ENCODE measurements around the gene CXCR2.
"Not testable (repeated sequence)": the region's sequence is repeated elsewhere in the genome, so short reads cannot be mapped to it uniquely, and the experiment has no call there.

CXCR2 gene

DNA sequence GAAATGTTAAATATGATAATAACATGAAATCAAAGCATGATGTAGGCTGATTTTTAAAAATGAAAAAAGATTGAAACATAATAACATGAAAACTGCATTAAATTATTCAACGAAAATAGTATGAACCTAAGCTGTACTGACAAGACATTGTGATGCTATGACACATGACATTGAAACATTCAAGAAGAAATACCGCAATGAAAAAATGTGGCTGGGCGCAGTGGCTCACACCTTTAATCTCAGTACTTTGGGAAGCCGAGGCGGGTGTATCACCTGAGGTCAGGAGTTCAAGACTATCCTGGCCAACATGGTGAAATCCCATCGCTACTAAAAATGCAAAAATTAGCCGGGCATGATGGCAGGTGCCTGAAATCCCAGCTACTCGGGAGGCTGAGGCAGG lies 26.3 kb downstream of the CXCR2 start:
- no peaks in the 10 kb centered on the region for H3K27me3 ChIP-seq (ENCODE audit: control insufficient read depth in 5 of 5, insufficient read depth in 4 of 5, low read length in 5 of 5)
- H3K4me1 ChIP-seq (ENCODE audit: control insufficient read depth in 5 of 5, insufficient read depth in 5 of 5, low read length in 5 of 5): peaks cover 0 to 6% (median 6%) of the 10 kb centered on the region in 5 donors
- H3K9me3 ChIP-seq (ENCODE audit: control insufficient read depth in 5 of 5, low read length in 5 of 5): no peaks in the 10 kb centered on the region

DNA sequence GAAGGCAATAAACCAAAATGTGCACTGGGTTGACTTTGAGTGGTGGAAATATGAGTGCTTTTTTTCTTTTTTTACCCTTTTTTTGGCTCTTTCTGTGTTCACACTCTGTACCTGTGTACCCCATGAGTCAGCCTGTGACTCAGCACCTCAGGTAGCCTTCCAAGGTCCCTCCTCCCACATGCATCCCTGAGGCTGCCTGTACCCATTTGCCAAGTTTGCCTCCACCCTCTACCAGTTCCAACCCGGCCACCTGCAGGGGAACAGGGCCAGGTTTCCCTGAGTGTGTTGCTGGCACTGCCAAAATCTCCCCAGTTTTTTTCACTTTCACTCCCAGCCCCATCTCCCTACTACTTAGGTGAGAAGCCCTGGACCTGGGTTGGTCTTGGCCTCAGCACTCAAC lies 26.9 kb downstream of the CXCR2 start:
- no peaks in the 10 kb centered on the region for H3K27me3 ChIP-seq (ENCODE audit: control insufficient read depth in 5 of 5, insufficient read depth in 4 of 5, low read length in 5 of 5)
- H3K9ac ChIP-seq (ENCODE audit: low read length in 5 of 5): no peak overlapping the region
- no peak overlapping the region for H3K4me3 ChIP-seq (ENCODE audit: low read depth in 1 of 5, low read length in 5 of 5)
- peaks cover 0 to 6% (median 6%) of the 10 kb centered on the region in 5 donors for H3K4me1 ChIP-seq (ENCODE audit: control insufficient read depth in 5 of 5, insufficient read depth in 5 of 5, low read length in 5 of 5)
- no peak overlapping the region for H3K27ac ChIP-seq (ENCODE audit: low read depth, low read length)
- no peaks in the 10 kb centered on the region for H3K36me3 ChIP-seq (ENCODE audit: control insufficient read depth in 5 of 5, insufficient read depth in 5 of 5, low read length in 5 of 5)
- no peaks in the 10 kb centered on the region for H3K9me3 ChIP-seq (ENCODE audit: control insufficient read depth in 5 of 5, low read length in 5 of 5)

More for the DNA sequence above, 26.3 kb downstream of the CXCR2 start:
- H3K27ac ChIP-seq (ENCODE audit: low read depth, low read length): no peak overlapping the region
- no peak overlapping the region for H3K4me3 ChIP-seq (ENCODE audit: low read depth in 1 of 5, low read length in 5 of 5)
- no peaks in the 10 kb centered on the region for H3K36me3 ChIP-seq (ENCODE audit: control insufficient read depth in 5 of 5, insufficient read depth in 5 of 5, low read length in 5 of 5)
- no peak overlapping the region for H3K9ac ChIP-seq (ENCODE audit: low read length in 5 of 5)

- no peak overlapping the region for H3K4me3 ChIP-seq (ENCODE audit: low read depth in 1 of 5, low read length in 5 of 5)
- no peaks in the 10 kb centered on the region for H3K9me3 ChIP-seq (ENCODE audit: control insufficient read depth in 5 of 5, low read length in 5 of 5)
- no peaks in the 10 kb centered on the region for H3K27me3 ChIP-seq (ENCODE audit: control insufficient read depth in 5 of 5, insufficient read depth in 4 of 5, low read length in 5 of 5)
- H3K4me1 ChIP-seq (ENCODE audit: control insufficient read depth in 5 of 5, insufficient read depth in 5 of 5, low read length in 5 of 5): no peaks in the 10 kb centered on the region
- H3K27ac ChIP-seq (ENCODE audit: low read depth, low read length): no peak overlapping the region
- H3K9ac ChIP-seq (ENCODE audit: low read length in 5 of 5): no peak overlapping the region
- H3K36me3 ChIP-seq (ENCODE audit: control insufficient read depth in 5 of 5, insufficient read depth in 5 of 5, low read length in 5 of 5): no peaks in the 10 kb centered on the region
These were observed 30.2 kb downstream of the CXCR2 start for GRCh38 chr2:218155953-218156479.

GRCh38 chr2:218161644-218162043 lies 35.8 kb downstream of the CXCR2 start:
- Histone ChIP-seq H3K27ac (ENCODE audit: low read depth, low read length) (no peak overlapping the region), H3K9ac (ENCODE audit: low read length in 5 of 5) (no peak overlapping the region), H3K4me3 (ENCODE audit: low read depth in 1 of 5, low read length in 5 of 5) (no peak overlapping the region), H3K36me3 (ENCODE audit: control insufficient read depth in 5 of 5, insufficient read depth in 5 of 5, low read length in 5 of 5) (no peaks in the 10 kb centered on the region), H3K27me3 (ENCODE audit: control insufficient read depth in 5 of 5, insufficient read depth in 4 of 5, low read length in 5 of 5) (no peaks in the 10 kb centered on the region), H3K9me3 (ENCODE audit: control insufficient read depth in 5 of 5, low read length in 5 of 5) (no peaks in the 10 kb centered on the region), H3K4me1 (ENCODE audit: control insufficient read depth in 5 of 5, insufficient read depth in 5 of 5, low read length in 5 of 5) (no peaks in the 10 kb centered on the region)

- H3K9ac ChIP-seq (ENCODE audit: low read length in 5 of 5): no peak overlapping the region
- no peaks in the 10 kb centered on the region for H3K27me3 ChIP-seq (ENCODE audit: control insufficient read depth in 5 of 5, insufficient read depth in 4 of 5, low read length in 5 of 5)
- no peaks in the 10 kb centered on the region for H3K4me1 ChIP-seq (ENCODE audit: control insufficient read depth in 5 of 5, insufficient read depth in 5 of 5, low read length in 5 of 5)
- H3K9me3 ChIP-seq (ENCODE audit: control insufficient read depth in 5 of 5, low read length in 5 of 5): no peaks in the 10 kb centered on the region
- H3K36me3 ChIP-seq (ENCODE audit: control insufficient read depth in 5 of 5, insufficient read depth in 5 of 5, low read length in 5 of 5): no peaks in the 10 kb centered on the region
- no peak overlapping the region for H3K4me3 ChIP-seq (ENCODE audit: low read depth in 1 of 5, low read length in 5 of 5)
- no peak overlapping the region for H3K27ac ChIP-seq (ENCODE audit: low read depth, low read length)
These were observed 37.0 kb downstream of the CXCR2 start for GRCh38 chr2:218162814-218163213.

DNA sequence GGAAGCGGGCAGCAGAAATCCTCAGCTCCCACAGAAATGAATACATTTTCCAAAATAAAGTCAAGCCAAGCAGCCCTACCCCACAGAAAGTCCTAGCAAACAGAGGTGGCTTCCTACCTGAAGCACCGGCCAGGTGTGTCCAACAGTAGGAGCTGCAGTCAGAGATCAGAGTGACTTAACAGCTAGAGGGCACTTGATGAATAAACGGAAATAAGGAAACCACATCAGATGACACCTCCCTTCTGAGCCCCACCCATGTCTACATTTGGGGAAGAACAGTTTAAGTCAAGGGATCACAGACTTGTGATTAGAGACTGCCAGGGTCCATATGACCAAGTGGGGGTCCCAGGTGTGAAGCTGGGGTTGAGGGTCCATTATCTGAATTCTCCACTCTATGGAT lies 41.0 kb downstream of the CXCR2 start, which contains the start of gene CXCR1:
Gene CXCR1 (minus strand): TSS at position 172 of the 400 bp plus-strand sequence. CDS start 1,751 bp downstream, outside the sequence.
- H3K9ac ChIP-seq (ENCODE audit: low read length in 5 of 5): no peak within 1 kb of the TSS
- no peaks in the 10 kb centered on the region for H3K9me3 ChIP-seq (ENCODE audit: control insufficient read depth in 5 of 5, low read length in 5 of 5)
- H3K27me3 ChIP-seq (ENCODE audit: control insufficient read depth in 5 of 5, insufficient read depth in 4 of 5, low read length in 5 of 5): no peaks in the 10 kb centered on the region
- H3K4me3 ChIP-seq (ENCODE audit: low read depth in 1 of 5, low read length in 5 of 5): no peak within 1 kb of the TSS
- peaks cover 0 to 15% (median 8%) of the 10 kb centered on the region in 5 donors for H3K4me1 ChIP-seq (ENCODE audit: control insufficient read depth in 5 of 5, insufficient read depth in 5 of 5, low read length in 5 of 5)
- H3K27ac ChIP-seq (ENCODE audit: low read depth, low read length): no peak within 1 kb of the TSS
- no peaks in the 10 kb centered on the region for H3K36me3 ChIP-seq (ENCODE audit: control insufficient read depth in 5 of 5, insufficient read depth in 5 of 5, low read length in 5 of 5)

GRCh38 chr2:218168016-218168415 lies 42.2 kb downstream of the CXCR2 start:
- H3K9me3 ChIP-seq (ENCODE audit: control insufficient read depth in 5 of 5, low read length in 5 of 5): no peaks in the 10 kb centered on the region
- no peak overlapping the region for H3K9ac ChIP-seq (ENCODE audit: low read length in 5 of 5)

GRCh38 chr2:218168635-218169462 lies 43.0 kb downstream of the CXCR2 start:
- Histone ChIP-seq H3K4me3 (ENCODE audit: low read depth in 1 of 5, low read length in 5 of 5) (no peak overlapping the region), H3K27ac (ENCODE audit: low read depth, low read length) (no peak overlapping the region), H3K27me3 (ENCODE audit: control insufficient read depth in 5 of 5, insufficient read depth in 4 of 5, low read length in 5 of 5) (no peaks in the 10 kb centered on the region), H3K4me1 (ENCODE audit: control insufficient read depth in 5 of 5, insufficient read depth in 5 of 5, low read length in 5 of 5) (peaks cover 0 to 15% (median 8%) of the 10 kb centered on the region in 5 donors), H3K9me3 (ENCODE audit: control insufficient read depth in 5 of 5, low read length in 5 of 5) (no peaks in the 10 kb centered on the region), H3K9ac (ENCODE audit: low read length in 5 of 5) (no peak overlapping the region), H3K36me3 (ENCODE audit: control insufficient read depth in 5 of 5, insufficient read depth in 5 of 5, low read length in 5 of 5) (no peaks in the 10 kb centered on the region)

More at GRCh38 chr2:218168016-218168415, 42.2 kb downstream of the CXCR2 start:
- Histone ChIP-seq H3K4me1 (ENCODE audit: control insufficient read depth in 5 of 5, insufficient read depth in 5 of 5, low read length in 5 of 5) (peaks cover 0 to 15% (median 8%) of the 10 kb centered on the region in 5 donors), H3K27ac (ENCODE audit: low read depth, low read length) (no peak overlapping the region), H3K36me3 (ENCODE audit: control insufficient read depth in 5 of 5, insufficient read depth in 5 of 5, low read length in 5 of 5) (no peaks in the 10 kb centered on the region), H3K4me3 (ENCODE audit: low read depth in 1 of 5, low read length in 5 of 5) (no peak overlapping the region), H3K27me3 (ENCODE audit: control insufficient read depth in 5 of 5, insufficient read depth in 4 of 5, low read length in 5 of 5) (no peaks in the 10 kb centered on the region)

- no peaks in the 10 kb centered on the region for H3K36me3 ChIP-seq (ENCODE audit: control insufficient read depth in 5 of 5, insufficient read depth in 5 of 5, low read length in 5 of 5)
- no peak overlapping the region for H3K9ac ChIP-seq (ENCODE audit: low read length in 5 of 5)
These were observed 44.1 kb downstream of the CXCR2 start for GRCh38 chr2:218169757-218170546.

GRCh38 chr2:218171744-218172143 lies 45.9 kb downstream of the CXCR2 start:
- H3K9me3 ChIP-seq (ENCODE audit: control insufficient read depth in 5 of 5, low read length in 5 of 5); H3K27ac ChIP-seq (ENCODE audit: low read depth, low read length); H3K9ac ChIP-seq (ENCODE audit: low read length in 5 of 5); H3K4me3 ChIP-seq (ENCODE audit: low read depth in 1 of 5, low read length in 5 of 5); H3K36me3 ChIP-seq (ENCODE audit: control insufficient read depth in 5 of 5, insufficient read depth in 5 of 5, low read length in 5 of 5); H3K27me3 ChIP-seq (ENCODE audit: control insufficient read depth in 5 of 5, insufficient read depth in 4 of 5, low read length in 5 of 5): not testable (repeated sequence)
- H3K4me1 ChIP-seq (ENCODE audit: control insufficient read depth in 5 of 5, insufficient read depth in 5 of 5, low read length in 5 of 5): peaks cover 0 to 15% (median 8%) of the 10 kb centered on the region in 5 donors

More at GRCh38 chr2:218169757-218170546, 44.1 kb downstream of the CXCR2 start:
- H3K9me3 ChIP-seq (ENCODE audit: control insufficient read depth in 5 of 5, low read length in 5 of 5): no peaks in the 10 kb centered on the region
- H3K4me3 ChIP-seq (ENCODE audit: low read depth in 1 of 5, low read length in 5 of 5): no peak overlapping the region
- H3K27me3 ChIP-seq (ENCODE audit: control insufficient read depth in 5 of 5, insufficient read depth in 4 of 5, low read length in 5 of 5): no peaks in the 10 kb centered on the region
- H3K4me1 ChIP-seq (ENCODE audit: control insufficient read depth in 5 of 5, insufficient read depth in 5 of 5, low read length in 5 of 5): peaks cover 0 to 15% (median 8%) of the 10 kb centered on the region in 5 donors
- peak overlapping the region; percentile 63 for H3K27ac ChIP-seq (ENCODE audit: low read depth, low read length)
